RPMI7951 (cell line): Measurements from ENCODE around the gene KLHL29. TPM values are rescaled to one million over a fixed set of nuclear protein-coding genes. Genes with fewer than 3 reads are reported as not detected.

Experiments
- DNase-seq: peaks from one replicate; pipeline ENCODE4 v3.0.0-alpha.2; 2012; ENCODE audit warnings: low read depth
- total RNA-seq: library from RNA; depleted of rRNA; stranded (reverse); fragments of >200 nt; shearing (Covaris generic); gene quantifications from 2 replicates; pipeline ENCODE4 v1.2.3, GENCODE V29; 2014

KLHL29 gene
- total RNA-seq, 1 experiment from 2014 or later = 0.84 TPM

DNA sequence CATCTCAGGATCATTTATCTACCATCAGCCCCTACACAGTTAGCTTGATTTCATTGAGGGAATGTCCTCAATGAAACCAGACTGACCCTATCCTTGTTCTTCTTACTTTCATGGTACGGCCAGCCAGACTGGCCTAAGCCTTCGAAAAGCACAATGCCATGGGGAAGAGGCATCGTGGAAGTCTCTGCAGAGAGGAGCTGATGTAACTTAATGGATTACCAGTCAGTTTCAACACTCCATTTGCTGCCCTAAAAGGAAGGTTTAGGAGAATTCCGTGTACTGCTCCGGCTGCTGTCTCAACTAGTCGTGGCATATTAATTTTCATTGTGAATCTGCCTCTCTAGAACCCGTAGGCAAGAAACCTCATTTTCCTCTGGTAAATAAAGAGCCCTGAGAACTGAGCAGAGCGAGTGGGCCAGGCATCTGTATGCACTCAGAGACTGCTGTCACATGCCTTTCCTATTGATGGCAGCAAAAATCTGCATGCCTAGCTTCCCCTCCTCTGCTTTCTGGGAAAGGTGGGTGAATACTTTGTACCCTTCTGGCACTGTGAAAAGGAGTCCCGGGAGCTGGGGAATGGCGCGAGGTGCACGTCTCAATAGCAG is 184.9 kb downstream of the KLHL29 start:
- no peak for DNase-seq

DNA sequence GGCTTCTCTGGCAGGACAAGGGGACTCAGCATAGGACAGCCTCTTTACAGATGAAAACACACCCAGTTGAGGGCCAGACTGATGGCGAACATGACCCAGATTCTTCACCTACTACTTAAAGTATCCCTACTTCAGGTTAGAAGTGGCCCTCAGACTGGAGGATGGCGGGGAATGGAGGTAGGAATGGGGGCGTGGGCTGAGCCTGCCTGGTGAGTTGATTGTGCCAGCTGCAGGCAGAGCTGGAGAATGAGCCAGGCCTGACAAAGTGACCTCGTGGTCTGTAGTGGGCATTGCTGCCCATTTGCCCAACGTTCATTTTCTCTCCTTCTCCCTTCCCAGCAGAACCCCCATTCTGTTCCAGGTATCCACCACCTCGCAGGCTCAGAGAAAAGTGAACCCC is 186.1 kb downstream of the KLHL29 start:
- DNase-seq = no peak

DNA sequence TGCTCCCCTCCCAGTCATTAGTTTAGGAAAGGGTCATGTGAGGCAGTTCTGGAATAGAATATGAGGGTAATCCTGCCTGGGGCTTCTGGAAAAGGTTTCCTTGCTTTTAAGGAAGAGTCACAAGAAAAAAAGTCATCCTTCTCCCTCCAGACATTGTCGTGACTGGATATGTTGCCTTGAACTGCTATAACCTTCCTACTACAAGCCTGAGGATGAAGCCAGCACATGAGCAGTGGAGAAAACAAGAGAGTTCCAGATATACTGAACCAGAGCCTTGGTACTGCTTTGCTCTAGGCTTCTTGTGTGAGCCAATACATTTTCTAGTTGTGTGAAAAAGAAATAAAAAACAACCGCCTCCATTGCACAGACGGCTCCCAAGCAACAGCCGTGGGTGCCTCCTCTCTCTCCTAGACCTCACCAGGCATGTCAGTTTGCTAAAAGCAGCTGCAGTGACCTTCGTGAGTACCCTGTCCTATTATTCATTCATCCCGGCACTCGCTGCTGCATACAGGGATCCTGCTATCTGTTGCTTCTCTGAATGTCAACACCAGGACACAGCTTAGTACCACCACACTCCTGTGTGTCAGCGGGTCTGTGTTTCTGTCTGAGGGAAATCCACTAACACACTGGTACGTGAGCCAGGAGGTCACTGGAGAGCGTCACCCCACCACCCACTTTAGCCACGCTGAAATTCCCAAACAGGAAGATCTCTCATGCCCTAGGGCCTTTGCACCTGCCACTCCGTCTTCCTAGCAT is 186.7 kb downstream of the KLHL29 start:
- no peak for DNase-seq

DNA sequence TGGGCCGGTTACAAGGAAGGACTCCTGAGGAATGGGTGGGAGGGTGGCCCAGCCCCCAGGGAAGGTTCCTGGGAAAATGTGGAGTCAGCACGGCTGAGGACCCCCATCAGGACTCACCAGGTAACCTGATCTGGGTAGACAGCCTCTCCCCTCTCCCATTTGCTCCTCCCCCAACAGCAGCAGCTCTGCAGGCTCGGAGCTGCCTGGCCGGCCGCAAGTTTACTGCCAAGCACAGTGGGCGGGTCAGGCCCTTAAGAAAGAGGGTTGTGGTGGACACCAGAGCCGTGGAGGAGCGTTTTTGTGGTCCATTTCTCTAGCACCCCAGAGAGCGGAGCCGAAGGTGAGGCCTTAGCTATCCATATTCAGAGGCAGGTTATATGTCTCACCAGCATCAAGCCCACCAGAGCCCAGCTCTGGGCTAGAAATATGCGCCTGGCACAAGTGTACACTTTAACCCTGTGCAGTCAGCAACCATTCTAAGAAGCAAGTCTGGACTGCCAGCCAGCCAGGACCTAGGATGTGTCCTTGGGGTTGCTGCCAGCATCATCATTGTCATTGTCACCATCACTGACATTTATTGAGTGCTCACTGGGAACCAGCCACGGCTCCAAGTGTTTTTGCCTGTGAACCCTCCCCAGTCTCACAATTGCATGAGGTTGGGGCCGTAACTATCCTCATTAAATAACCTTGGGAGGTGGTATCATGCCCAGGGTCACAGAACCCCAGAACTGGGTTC is 190.1 kb downstream of the KLHL29 start:
- no peak for DNase-seq

DNA sequence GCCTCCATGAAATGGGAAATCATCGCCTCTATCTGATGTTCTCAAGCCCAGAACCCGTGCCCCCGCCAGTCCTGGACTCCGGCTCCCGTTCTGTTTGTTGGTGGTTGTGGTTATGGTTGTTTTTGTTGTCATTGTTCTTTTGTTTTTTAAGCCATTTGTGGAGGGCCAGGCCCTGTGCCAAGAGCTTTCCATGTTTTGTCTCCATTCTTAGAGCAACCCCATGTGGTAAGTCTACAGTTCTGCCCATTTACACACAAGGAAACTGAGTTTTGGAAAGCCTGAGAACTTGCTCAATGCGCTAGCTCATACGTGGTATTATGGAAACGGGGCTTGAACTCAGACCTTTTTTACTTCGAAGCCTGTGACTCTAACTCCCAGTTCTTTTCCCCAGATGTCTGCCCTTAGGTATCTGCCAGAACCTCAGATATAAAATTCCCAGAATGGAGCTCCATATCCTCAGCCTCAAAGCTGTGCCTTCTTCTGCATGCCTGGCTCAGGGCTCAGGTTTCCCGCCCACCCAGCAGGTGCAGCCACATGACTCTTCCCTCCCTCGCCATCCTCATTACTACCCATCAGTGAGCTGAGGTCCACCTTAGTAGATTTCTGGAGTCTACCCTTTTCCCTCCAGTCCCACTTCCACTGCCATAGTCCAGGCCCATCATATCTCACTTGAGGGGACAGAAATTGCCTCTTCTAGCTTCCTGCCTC is 194.1 kb downstream of the KLHL29 start:
- no peak for DNase-seq

DNA sequence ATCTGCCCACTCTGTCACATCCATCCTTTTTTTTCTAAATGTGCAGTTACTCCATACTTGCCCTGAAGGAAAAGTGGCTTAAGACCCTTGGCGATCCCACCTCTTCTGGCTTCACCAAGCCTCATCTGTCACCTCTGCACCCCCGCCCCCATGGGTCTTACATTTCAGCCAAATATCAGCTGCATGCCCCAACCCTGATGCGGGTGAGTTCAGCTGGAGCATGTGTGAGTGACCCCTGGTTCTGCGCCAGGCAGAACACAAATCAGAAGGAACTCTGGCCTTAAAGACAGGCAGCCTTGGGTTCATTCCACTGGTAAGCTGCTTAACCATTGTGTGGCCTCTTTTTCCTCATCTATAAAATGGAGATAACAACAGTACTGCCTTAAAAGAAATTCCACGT is 194.7 kb downstream of the KLHL29 start:
- DNase-seq = no peak

DNA sequence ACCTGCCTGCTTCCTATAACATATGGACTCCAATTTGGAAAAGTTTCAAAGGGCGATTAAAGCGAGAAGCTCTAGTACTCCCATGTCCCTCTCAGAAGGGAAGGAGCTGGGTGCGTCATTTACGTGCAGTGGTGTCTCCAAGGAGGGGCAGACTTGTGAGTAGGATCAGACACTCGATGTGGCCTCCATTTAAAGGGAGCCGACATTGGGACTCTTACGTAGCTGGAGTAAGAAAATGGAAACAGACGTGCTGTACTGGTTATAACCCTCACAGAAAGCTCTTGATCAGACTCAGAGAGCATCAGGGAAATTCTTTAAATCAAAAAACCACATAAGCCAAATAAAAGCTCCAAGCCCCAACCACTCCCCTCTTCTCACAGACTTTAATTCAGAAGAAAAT is 198.5 kb downstream of the KLHL29 start:
- no peak for DNase-seq

DNA sequence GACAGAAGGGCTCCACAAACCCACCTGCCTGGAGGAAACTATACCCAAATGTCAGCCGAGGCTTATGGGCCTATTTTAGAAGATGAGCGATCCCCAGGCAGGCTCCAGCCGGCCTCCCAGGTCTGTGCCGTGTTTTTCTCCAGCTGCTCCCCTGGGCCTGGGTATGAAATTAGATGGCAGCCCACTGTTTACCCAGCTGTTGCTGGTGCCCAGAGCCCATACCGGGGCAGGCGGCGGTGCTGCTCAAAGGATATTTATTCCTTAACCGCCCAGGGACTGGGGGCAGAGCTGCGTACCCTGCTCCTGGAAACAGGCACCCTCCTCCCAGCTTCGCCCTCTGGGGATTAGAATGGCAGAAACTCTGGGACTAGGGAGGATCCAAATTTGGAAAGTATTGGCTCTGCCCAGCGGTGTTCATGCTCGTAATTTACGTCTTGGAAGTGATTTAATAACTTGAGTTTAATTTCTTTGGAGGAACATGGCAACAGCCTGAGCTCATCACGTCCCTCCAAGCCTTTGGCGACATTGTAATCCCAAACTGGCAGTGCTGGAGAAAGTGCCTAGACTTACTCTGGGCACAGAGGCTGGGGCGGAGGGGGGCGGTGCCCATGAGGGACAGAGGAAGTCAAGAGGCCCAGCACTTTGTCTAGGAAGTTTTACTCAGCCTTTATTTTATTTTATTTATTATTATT is 199.2 kb downstream of the KLHL29 start:
- no peak for DNase-seq

DNA sequence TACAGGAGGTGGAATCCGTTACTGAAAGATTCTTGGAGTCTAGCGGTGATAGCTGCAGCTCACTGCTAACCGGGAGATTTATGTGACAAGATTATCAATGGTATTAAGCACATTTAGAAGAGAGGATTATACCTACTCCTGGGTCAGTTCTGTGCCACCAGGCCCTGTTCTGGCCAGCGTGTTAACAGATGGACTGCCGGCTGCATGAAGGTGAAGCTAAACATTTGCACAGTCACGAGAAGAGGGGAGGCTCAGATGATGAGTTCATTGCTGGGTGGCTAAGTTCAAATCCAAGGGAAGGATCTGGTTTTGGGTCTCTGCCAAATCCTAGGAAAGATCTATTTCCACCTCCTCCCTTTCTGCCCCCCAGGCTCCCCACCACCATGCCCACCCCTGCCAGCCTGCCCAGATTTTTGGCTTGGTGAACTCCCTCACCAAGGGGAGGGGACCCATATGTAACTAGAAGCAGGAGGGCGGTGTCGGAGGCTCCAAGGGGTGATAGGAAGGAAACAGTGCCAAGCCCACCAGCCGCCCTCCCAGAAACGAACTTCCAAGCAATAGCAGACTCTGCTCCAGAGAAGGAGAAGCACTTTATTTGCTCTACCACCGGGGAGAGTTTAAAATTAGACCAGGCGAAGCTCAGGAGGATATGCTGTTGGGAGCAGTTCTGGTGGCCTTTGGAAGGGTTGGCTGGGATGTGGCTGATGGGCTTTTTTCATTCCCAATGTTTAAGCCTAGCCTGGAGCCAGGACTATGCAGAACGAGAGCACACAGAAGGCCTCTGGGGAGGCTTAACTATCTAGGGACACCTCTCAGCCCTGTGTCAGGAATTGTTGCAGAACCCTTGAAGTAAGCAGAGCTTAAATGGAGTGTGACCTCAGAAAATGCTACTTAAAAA is 200.5 kb downstream of the KLHL29 start:
- no peak for DNase-seq

DNA sequence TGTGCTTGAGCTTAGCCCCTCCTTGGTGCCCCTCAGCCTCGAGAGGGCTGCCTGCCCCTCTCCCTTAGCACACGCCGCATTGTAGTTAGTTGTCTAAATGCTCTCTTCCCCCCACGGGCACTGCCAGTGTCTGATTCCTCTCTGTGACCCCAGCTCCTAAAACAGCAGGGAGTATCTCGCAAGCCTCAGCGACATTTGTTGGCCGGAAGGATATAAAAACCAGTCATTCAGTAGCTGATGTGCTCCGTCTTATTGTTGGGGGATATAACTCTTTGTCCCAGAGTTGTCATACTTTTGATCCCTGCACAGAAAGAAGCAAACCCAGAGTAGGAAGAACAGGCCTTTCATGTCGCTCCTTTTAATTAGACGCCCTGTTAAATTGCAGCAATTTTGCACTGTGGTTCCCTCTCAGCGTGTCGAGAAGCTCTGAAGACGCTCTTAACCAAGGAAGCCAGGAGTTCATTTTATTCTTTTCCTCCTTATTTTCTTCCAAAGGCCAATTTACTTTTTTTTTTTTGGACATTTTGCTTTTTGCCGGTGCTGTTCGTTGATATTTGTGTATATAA is 201.8 kb downstream of the KLHL29 start:
- DNase-seq = no peak

DNA sequence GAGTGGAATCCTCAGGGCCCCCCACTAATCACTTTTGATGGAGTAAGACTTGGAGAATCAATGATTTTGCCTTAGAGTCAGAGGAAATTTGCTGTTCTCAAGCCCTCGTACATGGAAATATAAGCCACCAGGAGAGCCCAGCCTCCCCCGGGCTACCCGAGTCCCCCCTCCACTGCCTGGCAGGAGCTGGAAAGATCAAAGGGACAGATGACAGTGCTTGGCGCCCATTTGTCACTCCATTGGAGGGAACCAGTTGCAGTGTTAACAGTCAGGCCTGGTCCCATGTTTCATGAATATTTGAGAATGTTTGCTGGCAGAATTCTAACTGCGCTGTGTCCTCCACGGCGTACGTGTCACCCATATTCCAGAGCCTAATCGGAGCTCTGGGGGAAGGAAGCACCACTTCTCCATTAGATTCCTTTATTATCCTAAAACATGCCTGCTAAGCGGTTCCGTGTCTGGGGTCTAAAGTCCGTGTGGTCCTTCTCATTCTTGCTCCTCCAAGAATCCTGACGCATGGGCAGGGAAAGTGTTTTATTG is 202.4 kb downstream of the KLHL29 start:
- DNase-seq = no peak

DNA sequence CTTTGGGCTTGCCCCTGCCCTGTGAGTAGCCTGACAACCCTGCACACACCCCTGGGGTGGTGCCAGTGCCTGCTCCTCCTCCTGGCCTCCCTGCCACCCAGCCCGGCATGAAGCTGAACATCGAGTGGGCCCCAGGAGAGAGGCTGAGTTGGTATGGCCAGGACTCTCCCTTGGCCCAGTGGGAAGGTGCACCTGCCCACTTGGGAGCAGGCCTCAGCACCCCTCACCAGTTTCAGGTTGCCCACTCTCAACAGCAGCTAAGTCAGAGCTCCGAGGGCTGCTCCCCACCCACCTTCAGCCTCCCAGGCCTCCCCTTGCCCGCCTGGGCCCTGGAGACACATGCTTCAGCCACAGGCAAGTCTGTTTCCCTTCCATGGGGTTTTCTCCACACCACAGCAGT is 203.1 kb downstream of the KLHL29 start:
- no peak for DNase-seq

DNA sequence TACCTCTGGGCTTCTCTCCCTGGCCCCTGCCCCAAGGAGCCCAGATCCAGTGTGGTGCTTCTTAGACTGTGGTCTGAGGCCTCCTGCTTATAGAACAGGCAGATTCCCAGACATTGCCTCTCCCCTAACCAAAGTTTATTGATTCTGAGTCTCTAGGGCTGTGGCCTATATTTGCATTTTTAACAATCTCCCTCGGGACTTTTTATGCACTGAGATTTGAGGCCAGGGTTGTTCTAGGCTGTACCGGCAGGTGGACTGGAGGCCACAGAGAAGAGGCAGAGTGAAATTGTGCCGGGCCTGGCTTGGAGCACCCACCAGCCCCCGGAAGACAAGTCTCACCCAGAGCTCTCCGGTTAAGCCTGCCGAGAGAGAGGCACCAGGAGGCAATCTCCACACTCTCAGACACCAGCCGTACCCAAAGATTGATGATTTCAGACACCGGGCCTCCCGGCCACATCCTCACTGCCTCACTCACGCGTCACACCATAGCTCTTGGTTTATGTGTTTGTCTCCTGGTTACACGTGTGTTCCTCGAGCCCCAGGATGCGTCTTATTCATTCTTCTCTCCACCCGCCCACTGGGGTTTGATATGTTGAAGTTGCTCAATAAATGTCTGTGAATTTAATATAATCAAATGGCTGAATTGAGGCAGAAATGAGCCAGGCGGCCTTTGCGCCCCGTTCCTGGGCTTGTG is 203.7 kb downstream of the KLHL29 start:
- no peak for DNase-seq

DNA sequence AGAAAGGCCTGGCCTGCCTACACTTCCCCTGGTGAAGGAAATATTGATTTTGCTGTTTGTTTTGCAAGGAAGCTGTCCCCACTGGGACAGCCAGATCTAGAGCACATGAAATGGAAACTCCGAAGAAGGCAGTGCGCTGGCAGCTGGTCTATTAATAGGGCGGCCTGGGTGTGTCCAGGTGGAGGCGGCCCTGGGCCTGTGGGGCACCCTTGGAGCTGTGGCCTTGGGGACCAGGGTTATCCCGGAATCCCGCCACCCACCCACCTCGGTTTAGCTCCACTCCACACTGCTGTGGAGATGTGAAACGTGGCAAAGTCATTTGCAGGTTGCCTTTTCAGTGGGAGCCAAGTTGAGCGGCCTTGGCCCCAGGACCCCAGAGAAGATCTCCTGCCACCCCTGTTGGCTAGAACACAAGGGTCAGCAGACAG is 204.3 kb downstream of the KLHL29 start:
- DNase-seq = no peak

DNA sequence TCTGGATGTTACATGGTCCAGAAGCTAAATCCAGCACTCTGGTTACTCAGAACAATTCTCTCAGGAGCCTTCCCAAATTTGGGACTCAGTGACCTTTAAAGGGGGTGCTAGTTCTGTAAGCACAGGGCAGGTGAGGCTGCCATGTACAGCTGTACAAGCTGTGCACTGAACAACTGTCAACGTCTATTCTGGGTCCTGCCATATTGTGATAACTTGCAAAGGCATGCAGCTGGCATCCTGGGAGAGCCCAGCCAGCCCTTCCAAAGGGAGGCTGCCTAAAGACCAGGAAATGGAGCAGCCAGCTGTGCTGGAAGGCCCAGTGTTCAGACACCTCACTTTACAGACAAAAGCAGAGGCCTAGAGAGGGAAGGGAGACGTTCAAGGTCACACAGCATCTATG is 204.8 kb downstream of the KLHL29 start:
- no peak for DNase-seq

DNA sequence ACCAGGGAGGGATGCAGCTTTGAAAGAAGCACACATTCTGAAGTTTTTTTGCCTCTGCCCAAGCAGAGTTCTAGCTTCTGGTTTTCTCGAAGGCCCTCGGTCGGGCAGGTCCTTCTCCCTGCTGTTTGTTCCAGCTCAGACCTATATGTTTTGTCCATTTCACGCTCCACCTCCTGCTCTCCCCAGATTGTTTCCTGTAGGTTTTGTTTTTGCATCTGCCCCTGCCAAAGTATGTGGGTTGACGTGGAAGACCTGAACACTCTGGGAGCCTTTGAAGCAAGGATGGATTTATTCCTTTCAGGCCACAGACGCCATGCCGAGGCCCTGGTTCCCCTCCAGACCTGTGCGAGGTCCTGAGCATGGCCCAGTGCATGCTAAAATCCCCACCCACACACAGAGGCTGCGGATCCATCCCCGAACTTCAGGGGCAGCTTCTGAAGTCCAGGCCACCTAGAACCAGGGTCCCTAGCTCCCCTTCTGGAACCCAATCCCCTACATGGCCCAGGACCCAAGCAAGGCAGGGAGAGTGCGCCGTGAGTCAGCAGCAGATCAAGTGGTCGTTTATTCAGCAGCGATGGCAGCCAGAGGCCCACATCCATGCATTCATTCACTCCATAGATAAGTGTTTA is 205.4 kb downstream of the KLHL29 start:
- no peak for DNase-seq

DNA sequence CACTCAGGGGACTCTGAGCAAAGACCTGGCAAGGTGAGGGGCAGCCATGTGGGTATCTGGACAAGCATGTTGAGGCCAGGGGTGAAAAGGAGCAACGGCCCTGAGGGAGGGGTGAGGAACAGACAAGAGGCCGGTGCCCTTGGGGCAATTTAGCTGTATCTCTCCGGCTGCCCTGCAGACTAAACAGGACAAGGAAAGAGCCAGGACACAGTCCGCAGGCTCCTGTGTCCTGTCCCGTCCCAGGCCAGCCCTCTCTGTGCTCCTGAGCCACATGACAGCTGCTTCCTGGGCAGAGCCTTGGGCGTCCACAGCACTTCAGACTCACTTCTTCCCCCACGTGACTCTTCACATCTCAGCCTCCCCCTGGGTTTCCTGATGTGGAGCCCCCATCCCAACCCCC is 206.1 kb downstream of the KLHL29 start:
- no peak for DNase-seq

DNA sequence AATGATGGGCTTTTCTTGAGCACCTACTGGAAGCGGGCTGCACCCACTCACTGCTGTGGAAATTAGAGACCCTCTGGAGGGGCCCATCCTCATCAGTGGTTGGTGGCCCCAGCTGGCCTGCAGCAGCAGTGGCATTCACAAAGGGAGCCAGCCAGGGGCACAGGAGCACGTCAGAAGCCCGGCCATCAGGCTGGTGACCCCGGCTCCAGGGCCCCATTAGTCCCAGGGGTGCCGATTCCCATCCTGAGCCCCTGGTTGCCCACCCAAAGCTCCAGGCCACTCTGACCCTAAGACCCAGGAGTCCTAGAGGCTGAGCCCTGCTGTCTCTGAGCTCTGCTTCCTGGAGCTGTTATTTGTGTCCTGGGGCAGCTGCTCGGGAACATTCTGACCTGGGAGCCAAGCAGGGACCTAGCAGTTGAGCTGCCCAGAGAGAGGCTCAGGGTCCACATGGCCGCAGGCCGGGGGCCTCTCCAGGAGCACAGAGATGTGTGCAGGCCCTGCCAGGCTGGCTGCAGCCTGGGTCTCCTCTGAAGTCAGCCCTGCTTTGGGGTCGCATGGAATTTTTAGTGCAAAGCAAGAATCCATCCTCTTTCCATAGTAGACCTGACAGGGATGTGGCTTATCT is 207.2 kb downstream of the KLHL29 start:
- no peak for DNase-seq
